ENCODE data around the gene ZNF845.
A peak's percentile ranks its signal among the peaks of the same experiment; 100 is the strongest.
"Not testable (repeated sequence)": the region's sequence is repeated elsewhere in the genome, so short reads cannot be mapped to it uniquely, and the experiment has no call there.

The ZNF845 gene

GRCh38 chr19:53381376-53381775 is 47.8 kb downstream of the ZNF845 start:
- no peak for DNase-seq (ENCODE audit: low read depth)

- DNase-seq (ENCODE audit: low read depth): no peak
These were observed 54.6 kb downstream of the ZNF845 start for GRCh38 chr19:53388168-53388567.

- no peak for DNase-seq (ENCODE audit: low read depth)
These were observed 55.4 kb downstream of the ZNF845 start for GRCh38 chr19:53388904-53389303.

GRCh38 chr19:53389571-53389970 is 56.0 kb downstream of the ZNF845 start:
- no peak for DNase-seq (ENCODE audit: low read depth)

- no peak for DNase-seq (ENCODE audit: low read depth)
These were observed 56.4 kb downstream of the ZNF845 start for GRCh38 chr19:53389978-53390377.

- DNase-seq (ENCODE audit: low read depth): peak; percentile 41
These were observed 61.0 kb downstream of the ZNF845 start for GRCh38 chr19:53394522-53394973.

GRCh38 chr19:53394974-53395839 is 61.7 kb downstream of the ZNF845 start, which contains the start of gene ZNF765:
Gene ZNF765 (plus strand): TSS chr19:53395149. CDS start chr19:53398016, 2,867 bp downstream.
- DNase-seq (ENCODE audit: low read depth): no peak

- DNase-seq (ENCODE audit: low read depth): not testable (repeated sequence)
These were observed 62.4 kb downstream of the ZNF845 start for GRCh38 chr19:53395840-53396524.

- no peak for DNase-seq (ENCODE audit: low read depth)
These were observed 62.9 kb downstream of the ZNF845 start for GRCh38 chr19:53396525-53396868.

- DNase-seq (ENCODE audit: low read depth): not testable (repeated sequence)
These were observed 64.4 kb downstream of the ZNF845 start for GRCh38 chr19:53397918-53398317.
